VCaP (cell line): ENCODE results near the gene VAV1.
"Not testable (repeated sequence)": the region's sequence is repeated elsewhere in the genome, so short reads cannot be mapped to it uniquely, and the experiment has no call there.

ENCODE experiments used
- H3K27ac ChIP-seq: fragments of 450-650 bp; 2 replicates; pipeline ENCODE4 v1.5.1; 2017
- CTCF ChIP-seq: fragments of 450-650 bp; conservative IDR thresholded peaks from 2 replicates; pipeline ENCODE4 v1.5.1; 2017; ENCODE audit warnings: mild to moderate bottlenecking, moderate library complexity

The VAV1 gene

DNA sequence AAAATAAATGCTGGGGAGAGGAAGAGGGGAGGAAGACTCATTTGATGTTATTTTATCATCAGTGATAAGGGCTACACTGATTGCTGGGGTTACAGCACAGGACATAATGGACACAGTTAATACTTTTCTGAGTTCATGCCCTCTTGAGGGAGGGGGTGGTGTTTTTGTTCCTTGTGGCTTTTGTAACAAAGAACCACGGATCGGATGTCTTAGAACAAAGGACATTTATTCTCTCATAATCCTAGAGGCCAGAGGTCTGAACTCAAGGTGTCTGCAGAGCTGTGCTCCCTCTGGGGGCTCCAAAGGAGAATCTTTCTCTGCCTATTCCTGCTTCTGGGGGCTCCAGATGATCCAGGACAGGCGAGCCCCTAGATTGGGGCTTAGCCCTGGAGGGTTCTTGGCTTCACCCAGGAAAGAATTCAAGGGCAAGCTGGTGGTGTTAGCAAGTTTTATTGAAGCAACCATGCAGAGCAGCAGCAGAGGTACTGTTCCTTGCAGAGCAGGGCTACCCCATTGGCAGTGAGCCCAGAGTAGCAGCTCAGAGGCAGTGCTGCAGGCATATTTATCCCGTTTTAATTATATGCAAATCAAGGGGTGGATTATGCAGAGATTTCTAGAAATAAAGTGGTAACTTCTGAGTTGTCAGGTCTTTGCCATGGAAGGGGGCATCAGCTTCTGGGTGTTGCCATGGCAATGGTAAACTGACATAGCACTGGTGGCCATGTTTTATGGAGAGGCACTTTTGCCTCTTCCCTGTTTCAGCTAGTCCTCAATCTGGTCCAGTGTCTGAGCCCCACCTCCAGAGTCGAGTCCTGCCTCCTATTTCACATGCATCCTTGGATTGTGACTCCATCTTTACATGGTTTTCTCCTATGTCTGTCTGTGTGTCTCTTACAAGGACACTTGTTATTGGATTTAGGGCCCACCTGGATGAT lies 18.0 kb downstream of the VAV1 start:
- H3K27ac ChIP-seq, result no peak overlapping the region
- no peak for TF ChIP-seq CTCF

- no peak overlapping the region for H3K27ac ChIP-seq
- no peak for TF ChIP-seq CTCF
Observed at GRCh38 chr19:6791237-6791636, 18.7 kb downstream of the VAV1 start.

- H3K27ac ChIP-seq, result peak overlapping the region; percentile 75
- no peak for TF ChIP-seq CTCF
Observed at GRCh38 chr19:6793411-6793810, 20.9 kb downstream of the VAV1 start.

GRCh38 chr19:6793973-6794372 lies 21.5 kb downstream of the VAV1 start:
- peak overlapping the region; percentile 75 for H3K27ac ChIP-seq
- TF ChIP-seq CTCF, result no peak

DNA sequence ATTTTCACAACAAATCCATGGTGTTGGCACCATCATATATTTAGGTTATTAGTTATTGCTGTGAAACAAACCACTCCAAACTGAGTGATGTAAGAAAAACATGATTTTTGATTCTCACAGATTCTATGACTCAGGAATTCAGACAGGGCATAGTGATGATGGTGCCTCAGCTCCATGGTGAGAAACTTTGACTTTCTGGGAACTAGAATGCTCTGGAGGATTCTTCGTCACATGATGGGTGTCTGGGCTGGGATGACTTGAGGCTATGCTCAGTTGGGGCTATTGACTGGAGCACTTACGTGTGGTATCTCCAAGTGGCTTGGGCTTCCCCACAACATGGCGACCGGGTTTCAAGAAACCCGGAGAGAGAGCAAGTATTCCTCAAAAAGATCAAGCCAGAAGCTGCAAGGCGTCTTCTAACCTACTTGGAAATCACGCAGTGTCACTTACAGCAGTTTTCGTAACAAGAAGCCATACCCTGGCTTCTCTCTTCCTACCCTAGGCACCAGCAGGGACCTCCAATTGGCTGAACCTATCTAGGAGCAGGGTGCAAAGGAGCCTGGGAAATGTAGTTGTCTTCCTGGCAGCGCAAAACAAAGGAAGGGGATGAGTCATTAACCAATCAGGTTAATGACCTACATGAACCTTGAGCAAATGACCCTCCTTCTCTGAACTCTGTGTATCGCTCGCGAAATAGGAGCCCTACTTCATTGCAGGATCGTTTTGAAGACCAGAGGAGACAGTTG lies 22.4 kb downstream of the VAV1 start:
- H3K27ac ChIP-seq, result peak overlapping the region; percentile 75; the same call in 1 of the 2 replicates
- TF ChIP-seq CTCF, result no peak

GRCh38 chr19:6796278-6796677 lies 23.8 kb downstream of the VAV1 start:
- no peak overlapping the region for H3K27ac ChIP-seq
- TF ChIP-seq CTCF, result no peak

DNA sequence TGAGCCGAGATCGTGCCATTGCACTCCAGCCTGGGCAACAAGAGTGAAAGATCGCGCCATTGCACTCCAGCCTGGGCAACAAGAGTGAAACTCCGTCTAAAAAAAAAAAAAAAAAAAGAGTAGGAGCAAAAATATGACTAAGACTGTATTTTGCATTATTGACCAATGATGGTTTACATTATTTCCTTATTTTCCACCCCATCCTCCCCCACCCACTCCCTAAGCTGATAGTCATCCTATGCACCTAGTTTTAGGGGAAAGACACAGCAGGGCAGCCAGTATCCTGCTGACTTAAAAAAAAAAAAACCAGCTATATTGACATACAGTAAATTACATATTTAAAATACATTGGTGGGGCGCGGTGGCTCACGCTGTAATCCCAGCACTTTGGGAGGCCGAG lies 25.1 kb downstream of the VAV1 start:
- H3K27ac ChIP-seq, result no peak overlapping the region
- TF ChIP-seq CTCF, result no peak

GRCh38 chr19:6800160-6800790 lies 27.8 kb downstream of the VAV1 start:
- H3K27ac ChIP-seq, result not testable (repeated sequence)
